Mesenteric fat pad (tissue), 1 donor: ENCODE results near the gene LIPI. TPM values are rescaled to one million over a fixed set of nuclear protein-coding genes. Genes with fewer than 3 reads are reported as not detected.
"Not testable (repeated sequence)": the region's sequence is repeated elsewhere in the genome, so short reads cannot be mapped to it uniquely, and the experiment has no call there.

Experiments
- DNase-seq: peaks from one replicate; pipeline ENCODE4 v3.0.0-alpha.2; 2020; ENCODE audit warnings: low spot score
- total RNA-seq: library from RNA; stranded (reverse); fragmentation: NEBNext Ultra II Directional; extraction: Animal tissue kit (Norgen Biotek cat#: 25700); gene quantifications from one replicate; pipeline ENCODE4 v1.2.1, GENCODE V29; 2021
- donor health status: DM: yes; HTN: yes; CAD: no.

Gene LIPI
- total RNA-seq, 1 donor from 2014 or later = not detected

DNA sequence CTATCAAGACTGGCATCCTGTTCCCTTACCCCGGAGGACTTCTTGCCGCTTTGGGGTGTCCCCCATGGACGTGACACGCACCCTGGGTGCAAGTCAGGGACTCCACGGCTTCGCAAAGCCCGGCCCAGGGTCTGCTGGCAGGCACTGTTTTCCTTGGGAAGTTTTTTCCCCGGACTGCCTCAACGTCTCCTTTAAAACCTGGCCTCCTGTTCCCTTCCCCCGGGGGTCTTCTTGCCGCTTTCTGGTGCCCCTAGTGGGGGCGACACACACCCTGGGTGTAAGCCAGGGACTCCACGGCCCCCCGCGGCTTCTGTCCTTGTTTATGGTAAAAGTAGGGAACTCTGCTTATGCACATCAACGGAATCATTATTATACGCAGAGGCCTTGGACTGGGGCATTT, 136.6 kb downstream of the LIPI start:
- peak; percentile 71 for DNase-seq

DNA sequence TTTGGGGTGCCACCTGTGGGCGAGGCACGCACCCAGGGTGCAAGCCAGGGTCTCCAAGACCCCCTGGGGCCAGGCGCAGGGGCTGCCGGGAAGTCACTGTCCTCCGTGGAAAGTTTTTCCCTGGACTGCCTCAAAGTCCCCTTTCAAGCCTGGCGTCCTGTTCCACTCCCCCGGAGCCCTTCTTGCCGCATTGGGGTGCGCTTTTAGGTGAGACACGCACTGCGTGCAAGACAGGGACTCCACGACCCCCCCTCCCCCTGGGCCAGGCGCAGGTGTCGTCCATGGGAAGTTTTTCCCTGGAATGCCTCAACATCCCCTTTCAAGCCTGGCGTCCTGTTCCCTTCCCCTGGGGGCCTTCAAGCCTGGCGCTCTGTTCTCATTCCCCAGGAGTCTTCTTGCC, 137.1 kb downstream of the LIPI start:
- peak; percentile 65 for DNase-seq

- DNase-seq = peak; percentile 83
Observed at GRCh38 chr21:14072761-14073535, 137.8 kb downstream of the LIPI start.

DNA sequence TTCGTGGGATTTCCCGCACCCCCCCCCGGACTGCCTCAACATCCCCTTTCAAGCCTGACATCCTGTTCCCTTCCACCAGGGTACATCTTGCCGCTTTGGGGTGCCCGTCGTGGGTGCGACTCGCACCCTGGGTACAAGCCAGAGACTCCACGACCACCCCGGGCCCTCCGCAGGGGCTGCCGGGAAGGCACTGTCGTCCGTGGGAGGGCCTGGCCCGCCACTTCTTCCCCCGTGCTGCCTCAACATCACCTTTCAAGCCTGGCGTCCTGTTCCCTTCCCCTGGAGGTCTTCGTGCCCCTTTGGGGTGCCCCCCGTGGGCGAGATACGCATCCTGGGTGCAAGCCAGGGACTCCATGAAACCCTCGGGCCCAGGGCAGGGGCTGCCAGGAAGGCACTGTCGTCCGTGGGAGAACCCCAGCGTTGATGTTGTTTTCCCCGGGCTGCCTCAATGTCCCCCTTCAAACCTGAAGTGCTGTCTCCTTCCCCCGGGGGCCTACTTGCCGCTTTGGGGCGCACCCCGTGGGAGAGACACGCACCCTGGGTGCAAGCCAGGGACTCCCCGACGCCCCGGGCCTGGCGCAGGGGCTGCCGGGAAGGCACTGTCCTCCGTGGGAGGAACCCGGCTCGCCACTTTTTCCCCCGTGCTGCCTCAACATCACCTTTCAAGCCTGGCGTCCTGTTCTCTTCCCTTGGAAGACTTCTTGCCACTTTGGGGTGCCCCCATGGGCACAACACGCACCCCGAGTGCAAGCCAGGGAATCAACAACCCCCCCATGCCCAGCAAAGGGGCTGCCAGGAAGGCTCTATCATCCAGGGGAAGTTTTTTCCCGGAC, 138.6 kb downstream of the LIPI start:
- peak; percentile 65 for DNase-seq

DNA sequence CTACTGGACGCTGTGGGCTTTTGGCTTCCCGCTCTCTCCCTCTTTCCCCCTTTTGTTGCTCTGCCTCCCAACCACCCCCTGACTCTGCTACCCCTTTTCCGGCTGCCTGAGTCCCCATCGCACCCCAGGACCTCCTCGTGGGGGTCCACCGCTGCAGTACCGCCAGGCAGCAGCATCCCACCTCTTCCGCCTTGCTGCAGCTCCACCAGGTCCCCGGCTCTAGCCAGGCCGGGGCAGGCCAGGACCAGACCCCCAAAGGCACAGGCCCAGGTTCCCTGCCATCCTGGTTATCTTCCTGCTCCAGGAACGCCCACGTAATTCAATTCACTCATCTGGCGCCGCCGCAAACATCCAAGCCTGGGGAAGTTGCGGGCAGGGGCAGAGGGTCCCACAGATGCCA, 139.8 kb downstream of the LIPI start:
- no peak for DNase-seq

- DNase-seq = peak; percentile 88
Observed at GRCh38 chr21:14070049-14070893, 140.5 kb downstream of the LIPI start.

DNA sequence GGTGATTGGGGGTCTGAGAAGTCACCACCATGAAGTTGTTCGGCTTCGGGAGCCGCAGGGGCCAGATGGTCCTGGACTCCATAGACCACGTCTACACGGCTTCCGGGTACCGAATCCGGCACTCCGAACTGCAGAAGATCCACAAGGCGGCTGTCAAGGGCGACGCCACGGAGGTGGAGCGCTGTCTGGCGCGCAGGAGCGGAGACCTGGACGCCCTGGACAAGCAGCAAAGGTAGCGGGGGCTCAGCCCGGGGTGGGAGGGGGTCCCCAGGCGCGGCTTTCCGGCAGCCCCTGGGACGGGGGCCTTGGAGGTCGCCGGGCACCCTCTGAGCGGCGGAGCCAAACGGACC, 146.5 kb downstream of the LIPI start:
- peak; percentile 87 for DNase-seq

DNA sequence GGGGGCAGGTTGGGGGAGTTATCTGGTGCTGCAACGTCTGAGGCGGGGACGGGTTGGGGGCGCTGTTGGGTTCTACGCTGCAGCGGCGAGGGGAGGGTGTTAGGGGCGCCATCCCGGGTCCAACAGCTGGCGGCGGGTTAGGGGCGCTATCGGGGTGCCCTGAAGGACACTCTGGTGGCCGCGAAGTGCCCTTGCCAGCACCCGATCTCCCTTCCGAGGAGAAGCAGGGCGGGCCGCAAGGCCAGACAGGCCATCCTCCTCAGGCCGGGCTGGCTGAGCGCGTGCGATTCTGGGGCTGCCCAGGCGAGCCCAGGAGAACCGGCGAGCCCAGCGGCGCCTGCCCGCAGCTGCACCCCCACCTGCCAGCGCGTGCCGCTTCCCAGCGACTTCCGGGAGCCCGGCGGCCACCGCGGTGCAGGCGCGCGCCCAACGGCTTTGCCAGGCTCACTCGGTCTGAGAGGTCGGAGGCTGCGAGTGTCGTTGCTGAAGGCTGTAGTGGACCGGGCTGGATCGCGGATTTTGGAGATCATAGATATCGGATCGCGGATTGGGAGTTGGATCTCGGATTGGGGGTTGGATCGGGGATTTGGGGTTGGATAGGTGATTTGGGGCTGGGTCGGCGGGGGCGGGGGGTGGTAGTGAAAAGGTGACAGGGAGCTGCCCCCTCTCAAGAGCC, 147.0 kb downstream of the LIPI start:
- not testable (repeated sequence) for DNase-seq

GRCh38 chr21:14062684-14063083, 148.1 kb downstream of the LIPI start:
- not testable (repeated sequence) for DNase-seq

DNA sequence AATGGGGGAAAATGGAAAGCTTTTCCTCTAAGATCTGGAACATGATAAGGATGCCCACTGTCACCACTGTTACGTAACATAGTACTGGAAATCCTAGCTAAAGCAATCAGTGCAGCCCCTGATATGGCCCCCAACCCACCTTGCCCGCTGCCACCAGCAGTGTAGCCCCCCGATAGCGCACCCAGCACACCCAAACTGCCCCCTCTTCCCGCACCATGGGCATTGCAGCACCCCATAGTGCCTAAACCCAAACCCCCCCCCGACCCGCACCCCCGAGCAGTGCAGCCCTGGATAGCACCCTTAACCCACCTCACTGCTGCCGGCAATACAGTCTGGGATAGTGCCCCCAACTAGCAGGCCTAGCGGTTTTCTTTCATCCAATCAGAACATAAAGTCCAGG, 148.9 kb downstream of the LIPI start:
- not testable (repeated sequence) for DNase-seq

DNA sequence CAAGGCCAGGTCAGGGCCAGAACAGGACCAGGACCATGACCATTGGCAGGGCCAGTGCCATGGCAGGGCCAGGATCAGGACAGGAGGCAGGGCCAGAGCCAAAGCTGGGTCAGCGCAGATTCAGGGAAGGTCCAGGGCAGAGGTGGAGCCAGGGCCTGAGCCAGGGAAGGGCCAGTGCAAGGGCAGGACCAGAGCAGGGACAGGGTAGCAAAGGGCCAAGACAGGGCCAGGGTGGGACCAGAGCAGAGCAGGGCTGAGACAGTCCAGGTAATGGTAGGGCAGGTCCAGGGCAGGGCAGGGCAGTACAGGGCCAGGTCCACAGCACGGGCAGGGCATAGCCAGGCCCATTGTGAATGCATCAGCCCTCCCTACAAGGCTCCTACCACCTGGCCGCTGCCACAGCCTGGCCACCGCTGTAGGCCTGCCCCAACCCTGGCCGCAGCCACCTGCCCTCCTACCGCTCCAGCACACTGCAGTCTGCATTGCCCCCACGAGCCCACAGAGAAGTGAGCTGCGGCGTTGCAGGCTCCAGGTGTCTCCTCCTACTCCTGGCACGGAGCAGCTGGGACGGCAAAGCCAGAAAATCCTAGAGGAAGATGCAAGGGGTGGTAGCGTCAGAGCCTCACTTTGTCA, 151.6 kb downstream of the LIPI start:
- not testable (repeated sequence) for DNase-seq

Other genes with a start within 250 kb of the LIPI start
- not detected for gene RBM11, start 5.2 kb upstream of the LIPI start, total RNA-seq
- gene HSPA13, start 172.2 kb upstream of the LIPI start, total RNA-seq = 24.0 TPM